ENCODE measurements around the gene ADCY7.

DNA sequence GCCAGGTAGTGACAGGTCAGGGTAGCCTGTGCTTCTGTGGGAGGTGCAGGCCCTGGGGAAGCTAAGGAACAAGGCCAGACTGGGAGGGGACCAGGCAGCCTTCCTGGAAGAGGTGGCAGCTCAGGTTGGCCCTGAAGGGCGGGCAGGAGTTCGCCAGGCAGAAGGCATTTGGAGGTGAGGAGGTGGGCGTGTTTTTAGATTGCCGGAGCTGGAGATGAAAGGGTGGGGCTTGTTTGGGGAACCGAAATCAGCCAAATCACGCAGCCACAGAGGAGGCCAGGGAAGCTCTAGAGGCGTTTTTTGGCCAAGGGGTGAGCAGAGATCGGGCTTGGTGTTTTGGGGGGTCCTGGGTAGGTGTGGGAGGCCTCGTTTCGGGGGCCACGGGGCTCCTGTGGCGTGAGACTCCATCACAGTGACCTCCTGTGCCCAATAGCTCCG, 7.6 kb downstream of the ADCY7 start:
- no peak for TF ChIP-seq CTCF (conservative IDR thresholded peaks at IDR 0.05)
- TF ChIP-seq ZFX (IDR thresholded peaks at IDR 0.05): no peak

Measured in C4-2B (cell line).